Liver (tissue), 9 donors: ENCODE measurements around the gene HECTD1. TPM values are rescaled to one million over a fixed set of nuclear protein-coding genes. Genes with fewer than 3 reads are reported as not detected.

Experiments used
- DNase-seq: peaks from one replicate; pipeline ENCODE4 v3.0.0-alpha.2; 2017; ENCODE audit warnings: low spot score
- H3K27ac ChIP-seq, 2 donors: one replicate each; pipeline ENCODE4 v1.7.0; 2013; ENCODE audit warnings: inconsistent platforms in 2 of 2, low read length in 2 of 2, control low read depth in 1 of 2, low read depth in 1 of 2, mild to moderate bottlenecking in 1 of 2
- H3K27me3 ChIP-seq, 4 donors: one replicate each; pipeline versions ENCODE4 v1.6.1 to v1.7.0; 2013; ENCODE audit warnings: low read length in 3 of 4, inconsistent platforms in 1 of 4, mild to moderate bottlenecking in 1 of 4, moderate library complexity in 1 of 4; ENCODE audit not compliant: control insufficient read depth in 4 of 4, insufficient read depth in 4 of 4
- H3K36me3 ChIP-seq, 4 donors: one replicate each; pipeline versions ENCODE4 v1.6.1 to v1.7.0; 2013; ENCODE audit warnings: low read length in 3 of 4, mild to moderate bottlenecking in 3 of 4, low read depth in 1 of 4, moderate library complexity in 1 of 4; ENCODE audit not compliant: control insufficient read depth in 4 of 4, insufficient read depth in 3 of 4
- H3K4me1 ChIP-seq, 4 donors: one replicate each; pipeline versions ENCODE4 v1.6.1 to v1.7.0; 2013; ENCODE audit warnings: low read length in 3 of 4, mild to moderate bottlenecking in 3 of 4, moderate library complexity in 1 of 4; ENCODE audit not compliant: control insufficient read depth in 4 of 4, insufficient read depth in 4 of 4
- H3K4me3 ChIP-seq, 3 donors: one replicate each; pipeline versions ENCODE4 v1.6.1 to v1.7.0; 2013; ENCODE audit warnings: low read length in 3 of 3, control low read depth in 1 of 3, low read depth in 1 of 3, mild to moderate bottlenecking in 1 of 3
- H3K9ac ChIP-seq, 2 donors: one replicate each; pipeline ENCODE4 v1.7.0; 2013; ENCODE audit warnings: low read length in 2 of 2, mild to moderate bottlenecking in 2 of 2, moderate library complexity in 2 of 2, control low read depth in 1 of 2, low read depth in 1 of 2
- H3K9me3 ChIP-seq, 4 donors: one replicate each; pipeline versions ENCODE4 v1.6.1 to v1.7.0; 2013; ENCODE audit warnings: low read length in 3 of 4; ENCODE audit not compliant: control insufficient read depth in 4 of 4
- ATF3 ChIP-seq: IDR thresholded peaks from 2 replicates; pipeline ENCODE4 v1.6.1; 2016; ENCODE audit warnings: antibody characterized with exemption
- CTCF ChIP-seq: fragments of 150-350 bp; IDR thresholded peaks from 2 replicates; pipeline ENCODE4 v1.5.1; 2017; ENCODE audit warnings: improper control_type of control experiment, low read depth, low read length; ENCODE audit not compliant: missing input control
- EGR1 ChIP-seq, 2 donors: IDR thresholded peaks; 2 replicates each; pipeline ENCODE4 v1.6.1; 2016 to 2018; ENCODE audit warnings: antibody characterized with exemption in 2 of 2, low read depth in 2 of 2
- FOXA1 ChIP-seq: IDR thresholded peaks from 2 replicates; pipeline ENCODE4 v1.6.1; 2016; ENCODE audit warnings: antibody characterized with exemption
- FOXA2 ChIP-seq: IDR thresholded peaks from 2 replicates; pipeline ENCODE4 v1.6.1; 2016; ENCODE audit warnings: antibody characterized with exemption
- GABPA ChIP-seq, 2 donors: IDR thresholded peaks in 1 of 2; conservative IDR thresholded peaks in 1 of 2; 2 replicates each; pipeline ENCODE4 v1.6.1; 2016; ENCODE audit warnings: antibody characterized with exemption in 2 of 2, mild to moderate bottlenecking in 1 of 2, moderate library complexity in 1 of 2
- HNF4A ChIP-seq, 2 donors: conservative IDR thresholded peaks; 2 replicates each; pipeline ENCODE4 v1.6.1; 2016; ENCODE audit warnings: antibody characterized with exemption in 2 of 2, mild to moderate bottlenecking in 2 of 2
- HNF4G ChIP-seq: IDR thresholded peaks from 2 replicates; pipeline ENCODE4 v1.6.1; 2016; ENCODE audit warnings: antibody characterized with exemption
- JUND ChIP-seq, 2 donors: IDR thresholded peaks; 2 replicates each; pipeline ENCODE4 v1.6.1; 2016; ENCODE audit warnings: antibody characterized with exemption in 2 of 2
- MAX ChIP-seq: IDR thresholded peaks from 2 replicates; pipeline ENCODE4 v1.6.1; 2016; ENCODE audit warnings: antibody characterized with exemption
- NR2F2 ChIP-seq: IDR thresholded peaks from 2 replicates; pipeline ENCODE4 v1.6.1; 2016; ENCODE audit warnings: antibody characterized with exemption
- RAD21 ChIP-seq, 2 donors: IDR thresholded peaks; 2 replicates each; pipeline ENCODE4 v1.6.1; 2016; ENCODE audit warnings: antibody characterized with exemption in 2 of 2, mild to moderate bottlenecking in 2 of 2
- REST ChIP-seq: IDR thresholded peaks from 2 replicates; pipeline ENCODE4 v1.6.1; 2016; ENCODE audit warnings: antibody characterized with exemption, mild to moderate bottlenecking
- RXRA ChIP-seq, 2 donors: IDR thresholded peaks; 2 replicates each; pipeline ENCODE4 v1.6.1; 2017 to 2018; ENCODE audit warnings: antibody characterized with exemption in 2 of 2, mild to moderate bottlenecking in 1 of 2
- SP1 ChIP-seq: IDR thresholded peaks from 2 replicates; pipeline ENCODE4 v1.6.1; 2018; ENCODE audit warnings: antibody characterized with exemption, mild to moderate bottlenecking
- TAF1 ChIP-seq: conservative IDR thresholded peaks from 2 replicates; pipeline ENCODE4 v1.6.1; 2016; ENCODE audit warnings: antibody characterized with exemption, mild to moderate bottlenecking
- YY1 ChIP-seq: IDR thresholded peaks from 2 replicates; pipeline ENCODE4 v1.6.1; 2016; ENCODE audit warnings: antibody characterized with exemption, mild to moderate bottlenecking
- ZBTB33 ChIP-seq: IDR thresholded peaks from 2 replicates; pipeline ENCODE4 v1.6.1; 2016; ENCODE audit warnings: antibody characterized with exemption
- WGBS: extraction: QIAGEN DNeasy Blood & Tissue Kit; methylation state at CpG from one replicate; pipeline ENCODE4 v1.1.7; 2013; 5-methylcytosine and 5-hydroxymethylcytosine counted together
- polyA plus RNA-seq, 2 donors: library from polyadenylated mRNA; stranded (reverse) in 1 of 2; unstranded in 1 of 2; fragments of 200-250 nt in 1 of 2; fragments of >200 nt in 1 of 2; fragmentation: Nextera tagmentation in 1 of 2; extraction: Ambion mirVana in 1 of 2; gene quantifications; one replicate each; pipeline versions ENCODE4 v1.2.1 to v1.2.3, GENCODE V29; 2013 to 2015
- total RNA-seq, 2 donors: library from RNA; depleted of rRNA; stranded (reverse); fragments of >200 nt; gene quantifications; one replicate each; pipeline ENCODE4 v1.2.3, GENCODE V29; 2014
- donor health status: healthy.
- donor health status: healthy.
- donor health status: healthy.
- donor health status: healthy.
- donor health status: healthy.

HECTD1 gene
- total and polyA plus RNA-seq, 4 donors = 46.8 to 256 (median 118) TPM

- Histone ChIP-seq H3K36me3 (no peaks in the 10 kb centered on the region), H3K27ac (no peak overlapping the region), H3K4me3 (no peak overlapping the region), H3K9ac (no peak overlapping the region), H3K9me3 (no peaks in the 10 kb centered on the region), H3K27me3 (no peaks in the 10 kb centered on the region), H3K4me1 (peaks cover 0 to 6% (median 2%) of the 10 kb centered on the region in 4 donors)
- no peak for TF ChIP-seq GABPA (IDR thresholded peaks at IDR 0.05 in 1 of 2, conservative IDR thresholded peaks at IDR 0.05 in 1 of 2)
- no peak for TF ChIP-seq CTCF
- no peak for TF ChIP-seq TAF1
- no peak for TF ChIP-seq HNF4A (conservative IDR thresholded peaks at IDR 0.05)
- no peak for TF ChIP-seq ATF3
- no peak for TF ChIP-seq REST
- no peak for TF ChIP-seq EGR1 (IDR thresholded peaks at IDR 0.05; ENCODE audit: low read depth in 2 of 2)
- no peak for TF ChIP-seq JUND (IDR thresholded peaks at IDR 0.05)
- no peak for TF ChIP-seq FOXA1
- no peak for TF ChIP-seq FOXA2
- TF ChIP-seq NR2F2 = no peak
- TF ChIP-seq YY1 = no peak
- TF ChIP-seq HNF4G = no peak
- no peak for TF ChIP-seq RXRA (IDR thresholded peaks at IDR 0.05)
- TF ChIP-seq RAD21 (IDR thresholded peaks at IDR 0.05) = no peak
- no peak for TF ChIP-seq SP1
- no peak for DNase-seq
- 69% methylated on average over 2 of the region's 2 CpGs for WGBS
Measured at GRCh38 chr14:31241450-31242114, 34.0 kb upstream of the HECTD1 start.

GRCh38 chr14:31239741-31240140 lies 32.1 kb upstream of the HECTD1 start:
- H3K4me1 ChIP-seq = peaks cover 0 to 6% (median 3%) of the 10 kb centered on the region in 4 donors
- no peak for DNase-seq
- no peaks in the 10 kb centered on the region for H3K36me3 ChIP-seq
- H3K4me3 ChIP-seq = no peak overlapping the region
- WGBS = 97% methylated on average over 6 of the region's 6 CpGs
- H3K27ac ChIP-seq = no peak overlapping the region
- H3K27me3 ChIP-seq = no peaks in the 10 kb centered on the region
- no peak overlapping the region for H3K9ac ChIP-seq
- H3K9me3 ChIP-seq = no peaks in the 10 kb centered on the region
- TF ChIP-seq HNF4A (conservative IDR thresholded peaks at IDR 0.05) = no peak
- TF ChIP-seq RXRA (IDR thresholded peaks at IDR 0.05) = no peak
- TF ChIP-seq TAF1 = no peak
- no peak for TF ChIP-seq HNF4G
- no peak for TF ChIP-seq FOXA2
- no peak for TF ChIP-seq MAX
- TF ChIP-seq RAD21 (IDR thresholded peaks at IDR 0.05) = no peak
- TF ChIP-seq SP1 = no peak
- no peak for TF ChIP-seq ATF3
- no peak for TF ChIP-seq ZBTB33
- TF ChIP-seq REST = no peak
- no peak for TF ChIP-seq JUND (IDR thresholded peaks at IDR 0.05)
